Activated CD8-positive, alpha-beta memory T cell treated with anti-CD3 and anti-CD28 coated beads, Interleukin-2, amount 50 U/mL, for 1 hour (primary cell): ENCODE data around the gene RGS7.

Source experiments
- DNase-seq: peaks from one replicate; pipeline ENCODE4 v3.0.0-alpha.2; 2020; ENCODE audit errors: extremely low read depth

RGS7 gene

GRCh38 chr1:241079459-241079858 lies 277.5 kb downstream of the RGS7 start:
- DNase-seq, result no peak

GRCh38 chr1:241079047-241079446 lies 278.0 kb downstream of the RGS7 start:
- no peak for DNase-seq

GRCh38 chr1:241077386-241078147 lies 279.4 kb downstream of the RGS7 start:
- DNase-seq, result no peak

GRCh38 chr1:241074507-241074906 lies 282.5 kb downstream of the RGS7 start:
- no peak for DNase-seq

DNA sequence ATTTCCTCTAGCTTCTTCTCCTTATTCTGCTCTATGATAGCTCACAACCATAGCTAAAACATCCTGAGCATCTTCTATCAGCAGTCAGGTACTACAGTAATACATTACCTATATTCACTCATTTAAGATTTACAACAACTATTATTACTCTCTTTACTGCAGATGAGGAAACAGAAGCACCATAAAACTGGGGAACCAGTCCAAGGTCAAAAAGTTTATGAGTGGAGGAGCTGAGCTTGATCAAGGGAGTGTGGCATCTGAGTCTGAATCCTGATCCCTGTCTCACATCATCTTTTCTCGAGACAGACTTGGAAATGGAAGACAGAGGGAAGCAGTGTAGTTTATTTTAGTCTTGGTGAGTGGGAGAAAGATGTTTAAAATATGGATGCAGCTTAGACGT lies 288.6 kb downstream of the RGS7 start:
- DNase-seq, result no peak

DNA sequence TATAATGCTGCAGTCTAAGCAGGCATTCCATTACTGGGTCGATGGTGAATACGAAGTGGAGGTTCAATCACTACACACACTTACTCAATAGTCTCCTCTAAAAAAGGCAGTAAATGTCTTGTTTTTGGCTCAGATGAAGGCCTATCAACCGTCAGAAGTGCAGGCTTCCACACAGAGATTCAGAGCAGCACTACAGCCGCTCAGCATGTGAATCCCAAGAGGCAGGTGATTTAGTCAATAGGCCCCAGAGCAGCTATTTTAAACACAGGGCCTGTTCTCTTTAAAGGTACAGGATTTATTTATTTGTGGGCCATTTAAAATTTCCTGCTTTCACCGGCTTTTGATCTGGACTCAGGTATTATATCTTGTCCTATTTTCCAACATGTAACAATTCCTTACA lies 293.7 kb downstream of the RGS7 start:
- DNase-seq, result no peak

DNA sequence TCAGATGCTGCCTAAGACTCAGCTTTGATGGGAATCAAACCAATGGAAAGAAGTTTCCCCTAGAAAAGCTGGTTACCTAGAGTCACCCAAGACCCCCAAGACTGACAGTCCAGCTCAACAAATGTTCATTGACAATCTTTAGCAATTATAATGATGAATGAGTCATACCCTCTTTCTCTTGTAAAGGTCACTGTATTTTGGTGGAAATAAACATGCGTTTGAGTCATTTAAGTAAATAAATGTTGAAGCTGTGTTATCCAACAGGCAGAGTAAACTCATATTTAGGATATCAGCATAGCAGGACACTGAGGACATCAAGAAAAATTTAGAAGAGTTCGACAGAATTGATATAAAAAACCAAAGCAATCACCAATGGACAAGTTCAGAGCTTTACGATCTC lies 295.9 kb downstream of the RGS7 start:
- DNase-seq, result no peak

DNA sequence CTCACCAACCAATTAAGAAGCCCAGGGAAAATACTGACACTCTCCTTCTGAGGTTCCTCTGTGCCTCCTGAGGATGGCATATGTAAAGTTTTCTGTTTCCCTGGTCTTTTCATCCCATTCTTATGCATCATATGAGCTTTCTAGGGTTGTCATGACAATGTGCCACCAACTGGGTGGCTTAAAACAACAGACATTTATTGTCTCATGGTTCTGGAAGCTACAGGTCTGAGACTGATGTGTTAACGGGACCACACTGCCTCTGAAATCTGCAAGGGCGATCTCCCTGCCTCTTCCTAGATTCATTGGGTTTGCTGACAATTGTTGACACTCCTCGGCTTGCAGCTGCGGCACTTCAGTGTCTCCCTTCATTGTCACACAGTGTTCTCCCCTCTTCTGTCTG lies 308.4 kb downstream of the RGS7 start:
- DNase-seq, result no peak

DNA sequence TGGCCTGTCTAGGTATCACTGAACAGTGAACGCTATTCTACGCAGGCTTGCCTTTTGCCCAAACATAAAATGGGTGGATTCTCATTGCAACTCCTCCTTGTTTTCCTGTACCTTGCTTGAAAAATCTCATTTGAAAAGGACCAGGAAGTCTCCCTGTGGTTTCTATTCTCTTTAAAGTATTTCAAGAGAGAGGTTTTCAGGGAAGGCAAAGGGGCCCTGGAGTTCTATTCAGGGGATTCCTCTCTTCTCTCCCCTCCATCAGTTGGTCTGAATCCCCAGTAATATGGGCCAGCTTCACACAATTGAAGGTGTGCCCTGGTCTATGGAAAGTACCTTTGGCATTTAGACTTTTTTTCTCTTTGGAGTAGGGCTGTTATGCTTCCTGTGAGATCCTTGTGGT lies 311.3 kb downstream of the RGS7 start:
- no peak for DNase-seq

DNA sequence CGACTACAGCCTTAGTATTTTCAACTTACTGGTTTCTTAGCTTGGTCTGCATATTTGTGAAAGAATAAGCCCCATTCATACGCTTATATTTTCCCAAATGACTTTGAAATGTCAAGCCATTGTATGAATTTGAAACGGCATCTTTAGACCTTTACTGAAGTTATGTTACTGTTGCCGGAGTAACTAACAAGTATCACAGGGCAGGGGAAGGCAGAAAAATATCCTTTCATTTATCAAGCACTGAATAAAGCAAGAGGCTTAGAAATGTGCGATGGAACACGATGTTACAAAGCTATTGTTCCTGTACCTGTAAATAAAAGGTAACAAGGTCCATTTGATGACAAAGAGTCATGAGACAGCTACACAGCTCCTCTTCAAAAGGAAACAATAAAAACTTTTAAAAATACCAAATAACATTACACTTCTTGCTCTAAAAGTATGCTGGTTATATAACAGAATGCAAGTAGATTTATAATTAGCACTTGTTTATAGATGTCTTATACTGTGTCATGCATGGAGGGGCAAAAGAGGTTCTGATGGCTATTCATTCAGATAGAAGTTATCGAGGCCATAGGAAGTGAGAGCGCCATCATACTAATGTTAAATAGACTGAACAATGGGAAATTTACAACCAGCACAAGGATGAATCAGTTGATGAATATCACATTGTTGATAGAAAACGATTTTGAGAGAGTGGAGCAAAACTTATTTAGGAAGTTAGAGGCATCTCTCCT lies 322.6 kb downstream of the RGS7 start:
- no peak for DNase-seq

DNA sequence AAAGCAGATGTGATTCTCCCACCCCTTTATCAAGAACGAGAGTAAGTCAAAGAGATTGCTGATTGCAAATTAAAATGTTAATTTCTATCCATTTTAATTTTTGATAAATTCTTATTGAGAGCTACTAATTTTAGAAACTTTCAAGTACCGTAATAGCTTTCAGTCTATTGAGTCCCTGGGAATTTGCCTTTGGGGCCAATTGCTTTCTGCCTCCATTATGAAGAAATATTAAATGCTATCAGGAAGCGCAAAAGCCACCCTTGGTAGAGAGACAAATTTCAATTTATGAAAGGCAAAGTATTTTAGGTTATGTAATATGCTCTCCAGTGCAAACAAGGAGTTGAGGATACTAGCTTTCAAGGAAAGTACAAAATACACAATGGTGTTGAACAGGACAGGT lies 332.2 kb downstream of the RGS7 start:
- DNase-seq, result no peak

DNA sequence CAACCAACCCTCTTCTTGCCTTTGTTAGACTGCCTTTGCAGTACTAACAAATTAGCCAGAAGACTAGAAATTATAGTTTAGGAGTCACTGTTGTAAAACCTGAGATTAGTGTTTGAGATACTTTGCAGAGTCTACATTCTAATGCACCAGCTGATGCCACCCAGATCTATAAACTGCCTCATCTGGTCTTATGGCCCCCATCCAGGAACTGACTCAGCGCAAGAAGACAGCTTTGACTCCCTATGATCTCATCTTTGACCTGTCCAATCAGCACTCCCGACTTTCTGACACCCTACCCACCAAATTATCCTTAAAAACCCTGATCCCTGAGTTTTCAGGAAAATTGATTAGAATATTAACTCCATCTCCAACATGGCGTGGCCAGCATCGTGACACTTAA lies 334.6 kb downstream of the RGS7 start:
- DNase-seq, result no peak

- DNase-seq, result no peak
These were observed 335.9 kb downstream of the RGS7 start for GRCh38 chr1:241020851-241021697.

DNA sequence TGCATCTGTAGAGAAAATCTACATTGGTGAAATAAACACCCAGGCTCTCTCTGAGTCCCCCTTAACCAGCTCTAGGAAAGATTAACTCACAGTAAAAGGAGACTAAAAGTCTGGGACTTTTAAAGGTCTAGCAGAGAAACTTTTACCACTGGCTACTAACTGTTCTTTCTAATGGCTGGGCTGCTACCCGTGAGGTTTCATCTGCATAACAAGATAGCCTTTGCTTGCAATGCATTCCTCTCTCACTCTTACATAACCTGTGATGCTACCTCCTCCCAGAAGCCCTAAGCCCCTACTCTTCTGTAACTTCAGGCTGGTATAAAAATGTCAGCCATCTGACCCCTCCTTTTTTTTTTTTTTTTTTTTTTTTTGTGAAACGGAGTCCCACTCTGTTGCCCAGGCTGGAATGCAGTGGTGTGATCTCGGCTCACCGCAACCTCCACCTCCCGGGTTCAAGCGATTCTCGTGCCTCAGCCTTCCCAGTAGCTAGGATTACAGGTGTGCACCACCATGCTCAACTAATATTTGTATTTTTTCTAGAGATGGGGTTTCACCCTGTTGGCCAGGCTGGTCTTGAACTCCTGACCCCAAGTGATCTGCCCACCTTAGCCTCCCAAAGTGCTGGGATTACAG lies 344.2 kb downstream of the RGS7 start:
- DNase-seq, result no peak

GRCh38 chr1:241007668-241008067 lies 349.3 kb downstream of the RGS7 start:
- no peak for DNase-seq

GRCh38 chr1:240999826-241000225 lies 357.2 kb downstream of the RGS7 start:
- DNase-seq, result no peak

- no peak for DNase-seq
These were observed 358.5 kb downstream of the RGS7 start for GRCh38 chr1:240998441-240999015.

DNA sequence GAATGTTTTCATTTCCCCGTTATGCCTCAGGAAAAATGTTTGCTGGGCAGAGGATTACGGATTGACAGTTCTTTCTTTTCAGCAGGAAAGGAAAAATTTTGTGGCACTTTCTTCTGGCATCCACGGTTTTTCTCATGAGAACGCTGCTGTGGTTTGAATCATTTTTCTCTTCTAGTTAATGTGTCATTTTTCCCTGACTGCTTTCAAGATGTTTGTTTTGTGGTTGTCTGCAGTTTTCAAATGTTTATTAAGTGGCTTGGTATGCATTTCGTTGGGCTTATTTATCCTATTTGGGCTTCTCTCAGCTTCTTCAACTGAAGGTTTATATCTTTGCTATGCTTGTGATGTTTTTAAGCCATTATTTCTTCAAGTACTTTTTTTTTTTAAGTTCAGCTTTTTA lies 359.0 kb downstream of the RGS7 start:
- no peak for DNase-seq

DNA sequence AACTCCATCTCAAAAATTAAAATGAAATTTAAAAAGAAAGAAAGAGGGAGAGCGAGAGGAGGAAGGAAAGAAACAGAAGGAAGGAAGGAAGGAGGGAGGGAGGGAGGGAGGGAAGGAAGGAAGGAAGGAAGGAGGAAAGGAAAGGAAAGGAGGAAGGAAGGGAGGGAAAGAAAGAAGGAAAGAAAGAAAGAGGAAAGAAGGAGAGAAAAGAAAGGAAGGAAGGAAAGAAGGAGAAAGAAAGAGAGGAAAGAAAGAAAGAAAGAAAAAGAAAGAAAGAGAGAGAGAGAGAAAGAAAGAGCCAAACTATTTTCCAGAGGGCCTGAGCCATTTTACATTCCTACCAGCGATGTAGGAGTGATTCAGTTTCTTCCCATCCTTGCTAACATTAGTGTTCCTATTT lies 364.0 kb downstream of the RGS7 start:
- DNase-seq, result no peak

GRCh38 chr1:240991230-240991629 lies 365.8 kb downstream of the RGS7 start:
- DNase-seq, result no peak

GRCh38 chr1:240987928-240988327 lies 369.1 kb downstream of the RGS7 start:
- DNase-seq, result no peak

GRCh38 chr1:240985081-240985480 lies 371.9 kb downstream of the RGS7 start:
- no peak for DNase-seq
